PC-9 (cell line): ENCODE results near the gene TCF4. TPM values are rescaled to one million over a fixed set of nuclear protein-coding genes. Genes with fewer than 3 reads are reported as not detected.

ENCODE experiments used
- BruUV-seq: library from RNA; stranded (reverse); fragments of 400-500 nt; replicated peaks from 2 replicates; lab custom pipeline; 2021; lab: Mats Ljungman, UMichigan
- CTCF ChIA-PET: fragments of 300-600 bp; sonication (Branson Sonifier 250); formaldehyde crosslinking; loops from one replicate; lab custom pipeline; 2022; ENCODE audit warnings: antibody characterized with exemption; lab: Charles Lee
- POLR2A ChIA-PET: fragments of 300-600 bp; sonication (Branson Sonifier 250); formaldehyde crosslinking; loops from one replicate; lab custom pipeline; 2022; ENCODE audit warnings: antibody characterized with exemption; ENCODE audit not compliant: unreplicated experiment; lab: Charles Lee
- DNase-seq, 2 experiments: peaks; one replicate each; pipeline versions ENCODE4 v3.0.0 to v3.0.0-alpha.2; 2015 to 2022; ENCODE audit warnings: mixed read lengths in 1 of 2
- H2AFZ ChIP-seq: fragments of 200-600 bp; sonication (generic); 2 replicates; pipeline ENCODE4 v1.8.1; 2017; ENCODE audit warnings: antibody characterized with exemption
- H3F3A ChIP-seq: fragments of 200-600 bp; sonication (generic); 2 replicates; pipeline ENCODE4 v1.8.1; 2017; ENCODE audit warnings: antibody characterized with exemption, mild to moderate bottlenecking, low read depth; ENCODE audit not compliant: insufficient read depth
- H3K27ac ChIP-seq: fragments of 200-600 bp; sonication (generic); 2 replicates; pipeline ENCODE4 v1.6.1; 2016; ENCODE audit warnings: mixed run types
- H3K27me3 ChIP-seq: fragments of 200-600 bp; sonication (generic); 2 replicates; pipeline ENCODE4 v1.6.1; 2016; ENCODE audit warnings: low read depth, mixed run types; ENCODE audit not compliant: insufficient read depth
- H3K36me3 ChIP-seq: fragments of 200-600 bp; sonication (generic); 2 replicates; pipeline ENCODE4 v1.6.1; 2016; ENCODE audit warnings: low read depth, mixed run types
- H3K4me1 ChIP-seq: fragments of 200-600 bp; sonication (generic); replicated peaks from 2 replicates; pipeline ENCODE4 v1.6.1; 2016; ENCODE audit warnings: mixed run types; ENCODE audit not compliant: insufficient read depth
- H3K4me2 ChIP-seq: fragments of 200-600 bp; sonication (generic); 2 replicates; pipeline ENCODE4 v1.6.1; 2017; ENCODE audit warnings: mixed run types
- H3K4me3 ChIP-seq: fragments of 200-600 bp; sonication (generic); 2 replicates; pipeline ENCODE4 v1.6.1; 2016; ENCODE audit warnings: mixed run types
- H3K79me2 ChIP-seq: fragments of 200-600 bp; sonication (generic); 2 replicates; pipeline ENCODE4 v1.6.1; 2017; ENCODE audit warnings: low read depth, mixed run types
- H3K9me2 ChIP-seq: fragments of 200-600 bp; sonication (generic); 2 replicates; pipeline ENCODE4 v1.8.1; 2017; ENCODE audit warnings: mild to moderate bottlenecking; ENCODE audit not compliant: insufficient read depth
- H3K9me3 ChIP-seq: fragments of 200-600 bp; sonication (generic); 2 replicates; pipeline ENCODE4 v1.8.1; 2016; ENCODE audit warnings: low read depth; ENCODE audit not compliant: insufficient read depth
- H4K20me1 ChIP-seq: fragments of 200-600 bp; sonication (generic); 2 replicates; pipeline ENCODE4 v1.8.1; 2017; ENCODE audit not compliant: insufficient read depth
- EZH2 ChIP-seq: fragments of 200-600 bp; sonication (generic); IDR thresholded peaks from 2 replicates; pipeline ENCODE4 v1.8.0; 2017; ENCODE audit warnings: antibody characterized with exemption, low read depth
- intact Hi-C: fragments of 100-400 bp; cut with micrococcal nuclease; formaldehyde crosslinking; loops from one replicate; pipeline ENCODE4 v1.10.0; 2022; ENCODE audit not compliant: unreplicated experiment
- total RNA-seq: library from RNA; stranded (reverse); gene quantifications from 2 replicates; pipeline ENCODE4 v1.2.3, GENCODE V29; 2021
- TF ChIP-seq, protein P1 (sequence below): fragments of 200-600 bp; sonication (generic); conservative IDR thresholded peaks from 2 replicates; pipeline ENCODE4 v1.6.1; 2017; ENCODE audit warnings: mixed run types, antibody characterized with exemption, mild to moderate bottlenecking, moderate library complexity

Gene TCF4
- total RNA-seq, 1 experiment from 2014 or later = 0.74 TPM

DNA sequence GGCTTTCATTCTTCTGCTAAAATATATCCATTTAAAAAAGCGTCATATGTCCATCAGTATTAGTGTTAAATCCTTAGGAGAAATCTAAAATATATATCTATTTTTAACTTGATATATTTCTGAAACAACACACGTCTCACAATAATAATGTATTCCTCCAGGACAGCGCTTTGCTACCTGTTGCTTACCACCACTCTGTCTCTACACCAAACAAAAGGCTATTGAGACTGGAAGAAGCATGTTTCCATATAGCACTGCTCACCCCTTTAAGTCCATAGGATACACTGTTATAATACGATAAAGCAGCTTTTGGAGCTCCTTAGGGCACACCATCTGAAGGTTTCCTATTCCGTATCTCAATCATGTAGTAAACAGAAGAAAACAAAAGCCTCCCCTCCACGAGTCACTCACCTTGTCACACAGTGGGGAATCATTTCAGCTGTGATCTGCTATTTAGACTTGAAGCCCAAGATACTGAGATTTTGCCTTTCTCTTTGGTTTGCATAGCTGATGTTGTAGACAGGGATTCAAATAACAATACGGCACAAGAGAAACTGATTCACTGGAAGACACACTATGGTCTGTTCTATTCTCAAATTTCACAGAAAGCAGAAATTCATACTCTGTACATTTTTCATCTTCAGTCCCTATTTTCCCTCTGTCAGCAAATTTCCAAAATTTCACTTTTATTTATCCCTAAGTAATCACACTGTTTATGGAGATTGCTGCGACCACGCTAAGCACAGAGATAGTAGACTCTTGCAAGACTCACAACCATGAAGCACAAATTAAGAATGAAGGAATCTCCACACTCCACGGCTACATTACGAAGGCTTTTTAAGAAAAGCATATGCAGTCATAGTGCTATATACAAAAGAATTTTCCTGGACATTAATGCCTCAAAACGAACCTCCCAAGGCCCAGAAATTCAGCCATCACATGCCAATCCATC is 187.1 kb downstream of the TCF4 start:
- Histone ChIP-seq H3K27ac (no peak overlapping the region), H3K9me2 (no peaks in the 10 kb centered on the region), H3K4me3 (no peak overlapping the region), H3K79me2 (no peaks in the 10 kb centered on the region), H3K4me1 (no peaks in the 10 kb centered on the region), H3K9me3 (no peaks in the 10 kb centered on the region), H2AFZ (no peak overlapping the region), H3K36me3 (no peaks in the 10 kb centered on the region), H3F3A (no peaks in the 10 kb centered on the region), H3K4me2 (no peak overlapping the region), H4K20me1 (no peaks in the 10 kb centered on the region), H3K27me3 (no peaks in the 10 kb centered on the region)
- no TSS peak for BruUV-seq
- intact Hi-C loops = no loop called here
- ChIA-PET POLR2A (no interaction called here), CTCF (no interaction called here)
- no peak for DNase-seq
- TF ChIP-seq, protein P1, sequence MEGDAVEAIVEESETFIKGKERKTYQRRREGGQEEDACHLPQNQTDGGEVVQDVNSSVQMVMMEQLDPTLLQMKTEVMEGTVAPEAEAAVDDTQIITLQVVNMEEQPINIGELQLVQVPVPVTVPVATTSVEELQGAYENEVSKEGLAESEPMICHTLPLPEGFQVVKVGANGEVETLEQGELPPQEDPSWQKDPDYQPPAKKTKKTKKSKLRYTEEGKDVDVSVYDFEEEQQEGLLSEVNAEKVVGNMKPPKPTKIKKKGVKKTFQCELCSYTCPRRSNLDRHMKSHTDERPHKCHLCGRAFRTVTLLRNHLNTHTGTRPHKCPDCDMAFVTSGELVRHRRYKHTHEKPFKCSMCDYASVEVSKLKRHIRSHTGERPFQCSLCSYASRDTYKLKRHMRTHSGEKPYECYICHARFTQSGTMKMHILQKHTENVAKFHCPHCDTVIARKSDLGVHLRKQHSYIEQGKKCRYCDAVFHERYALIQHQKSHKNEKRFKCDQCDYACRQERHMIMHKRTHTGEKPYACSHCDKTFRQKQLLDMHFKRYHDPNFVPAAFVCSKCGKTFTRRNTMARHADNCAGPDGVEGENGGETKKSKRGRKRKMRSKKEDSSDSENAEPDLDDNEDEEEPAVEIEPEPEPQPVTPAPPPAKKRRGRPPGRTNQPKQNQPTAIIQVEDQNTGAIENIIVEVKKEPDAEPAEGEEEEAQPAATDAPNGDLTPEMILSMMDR = no peak
- no peak for TF ChIP-seq EZH2

DNA sequence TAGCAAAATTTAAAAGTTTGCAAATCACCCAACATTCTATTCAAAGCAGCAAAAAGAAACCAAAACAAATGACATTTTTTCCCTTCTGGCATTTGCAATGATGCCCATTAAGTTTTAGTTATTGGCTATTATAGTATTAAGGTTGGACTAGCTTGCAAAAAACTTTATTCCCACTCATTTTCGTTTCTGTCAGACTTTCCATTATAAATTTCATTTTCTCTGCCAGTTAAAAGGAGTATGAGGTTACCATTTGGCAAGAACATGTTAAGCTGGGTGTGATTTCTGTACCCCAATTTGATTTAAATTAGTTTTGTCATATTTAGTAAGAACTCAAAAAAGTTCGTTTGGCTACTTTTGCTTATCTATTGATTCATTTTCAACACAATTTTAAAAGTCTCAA is 187.9 kb downstream of the TCF4 start:
- no peaks in the 10 kb centered on the region for H3F3A ChIP-seq
- no peaks in the 10 kb centered on the region for H3K9me2 ChIP-seq
- TF ChIP-seq, protein P1 = no peak
- no peak for TF ChIP-seq EZH2
- DNase-seq = no peak
- H3K4me2 ChIP-seq = no peak overlapping the region
- no peak overlapping the region for H3K27ac ChIP-seq
- H3K4me3 ChIP-seq = no peak overlapping the region
- BruUV-seq = no TSS peak
- H3K27me3 ChIP-seq = no peaks in the 10 kb centered on the region
- H3K79me2 ChIP-seq = no peaks in the 10 kb centered on the region
- no peaks in the 10 kb centered on the region for H3K36me3 ChIP-seq
- H3K4me1 ChIP-seq = no peaks in the 10 kb centered on the region
- intact Hi-C loops = no loop called here
- H4K20me1 ChIP-seq = no peaks in the 10 kb centered on the region
- H3K9me3 ChIP-seq = no peaks in the 10 kb centered on the region
- ChIA-PET POLR2A (no interaction called here), CTCF (no interaction called here)
- no peak overlapping the region for H2AFZ ChIP-seq

DNA sequence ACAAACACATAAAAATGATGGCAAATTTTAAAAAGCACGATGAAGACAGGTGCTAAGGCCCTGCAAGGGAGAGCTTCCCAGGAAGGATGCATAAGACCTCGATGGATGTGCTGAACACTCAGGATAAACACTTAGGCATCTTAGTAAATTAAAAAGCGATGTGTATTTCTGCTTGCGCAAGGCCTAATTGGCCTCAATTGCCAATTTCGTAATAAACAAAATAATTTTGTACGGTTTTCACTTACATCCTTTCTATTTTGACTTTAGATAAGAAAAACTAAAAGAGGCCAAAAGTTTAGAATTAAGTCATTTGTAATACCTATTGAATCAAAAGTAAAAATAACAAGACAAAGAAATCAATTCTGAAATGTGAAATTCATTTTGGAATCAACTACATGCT is 189.1 kb downstream of the TCF4 start:
- no peaks in the 10 kb centered on the region for H3K79me2 ChIP-seq
- no TSS peak for BruUV-seq
- DNase-seq = no peak
- TF ChIP-seq, protein P1 = no peak
- no peak for TF ChIP-seq EZH2
- ChIA-PET CTCF (no interaction called here), POLR2A (no interaction called here)
- no peak overlapping the region for H3K27ac ChIP-seq
- H3K27me3 ChIP-seq = no peaks in the 10 kb centered on the region
- no peaks in the 10 kb centered on the region for H3K4me1 ChIP-seq
- H3K9me3 ChIP-seq = no peaks in the 10 kb centered on the region
- H3K4me2 ChIP-seq = no peak overlapping the region
- no peak overlapping the region for H2AFZ ChIP-seq
- no peaks in the 10 kb centered on the region for H3K9me2 ChIP-seq
- H3F3A ChIP-seq = no peaks in the 10 kb centered on the region
- H4K20me1 ChIP-seq = no peaks in the 10 kb centered on the region
- no peaks in the 10 kb centered on the region for H3K36me3 ChIP-seq
- H3K4me3 ChIP-seq = no peak overlapping the region
- intact Hi-C loops = no loop called here
